SU-DHL-6 (cell line): ENCODE measurements around the gene CYB5R2.

Source experiments
- CTCF ChIP-seq: fragments of 200-600 bp; sonication (generic); IDR thresholded peaks from one replicate; pipeline ENCODE4 v1.5.1; 2017; ENCODE audit warnings: antibody characterized with exemption, mild to moderate bottlenecking, low read length, moderate library complexity; ENCODE audit not compliant: insufficient read depth, poor library complexity, severe bottlenecking
- EZH2phosphoT487 ChIP-seq: fragments of 200-600 bp; sonication (generic), shearing (Covaris generic); conservative IDR thresholded peaks from 2 replicates; pipeline ENCODE4 v1.6.1; 2018; ENCODE audit warnings: mild to moderate bottlenecking, antibody characterized with exemption, low read length, moderate library complexity, mixed read lengths

- TF ChIP-seq CTCF (no peak), EZH2phosphoT487 (no peak)
Measured at GRCh38 chr11:7619322-7619721, 54.0 kb downstream of the CYB5R2 start.
